ENCODE data around the gene DDX17. TPM values are rescaled to one million over a fixed set of nuclear protein-coding genes. Genes with fewer than 3 reads are reported as not detected.

DDX17 gene
- polyA plus RNA-seq, 1 donor (not counting 4 experiments of a cell fraction or from before 2014, with no cell fraction given): 270 TPM

DNA sequence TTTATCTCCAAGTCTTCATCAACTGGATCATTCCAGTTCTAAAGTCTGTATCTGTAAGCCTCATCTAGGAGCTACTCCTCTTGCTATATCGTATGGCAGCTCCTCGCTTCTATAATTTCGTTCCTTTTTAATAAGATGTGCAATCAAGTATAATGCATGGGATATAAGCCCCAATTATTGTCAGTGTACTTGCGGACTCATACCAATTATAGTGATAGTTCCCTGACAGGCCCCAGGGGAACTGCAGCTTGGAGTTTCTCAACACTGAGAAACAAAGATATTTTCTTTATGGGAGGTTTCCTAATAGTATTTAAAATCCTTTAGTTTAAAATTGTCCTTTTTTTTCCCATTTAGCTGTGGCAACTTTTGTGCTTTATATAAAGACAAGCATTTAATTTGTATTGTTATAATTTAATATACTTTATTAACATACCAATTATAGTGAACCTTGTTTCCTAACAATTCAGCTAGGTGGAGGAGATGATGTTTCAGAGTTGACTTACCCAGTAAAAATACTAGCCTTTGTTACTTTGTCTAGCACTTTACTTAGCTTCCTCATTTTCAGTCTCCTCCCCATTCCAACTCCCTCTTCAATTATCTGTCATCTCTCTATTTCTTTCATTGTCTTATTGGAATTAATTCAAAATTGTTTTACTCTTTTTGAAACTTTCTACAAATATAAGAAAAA, 25.3 kb upstream of the DDX17 start:
- Histone ChIP-seq H4K20me1 (ENCODE audit: control insufficient read depth, extremely low read depth, insufficient read depth, low read length) (no peaks in the 10 kb centered on the region), H3K9me1 (ENCODE audit: control insufficient read depth, extremely low read depth, insufficient read depth, low read length) (no peaks in the 10 kb centered on the region), H3K4me1 (ENCODE audit: control insufficient read depth, extremely low read depth, insufficient read depth, low read length) (no peaks in the 10 kb centered on the region), H3K4me2 (ENCODE audit: control insufficient read depth, extremely low read depth, insufficient read depth, low read depth, low read length) (no peak overlapping the region), H3K36me3 (ENCODE audit: control insufficient read depth in 2 of 2, extremely low read depth in 1 of 2, insufficient read depth in 2 of 2, low read length in 2 of 2) (no peaks in the 10 kb centered on the region), H3K27ac (ENCODE audit: control insufficient read depth, insufficient read depth, low read length) (no peak overlapping the region), H3K9ac (ENCODE audit: control insufficient read depth, extremely low read depth, insufficient read depth, low read length) (no peak overlapping the region), H2AFZ (ENCODE audit: control insufficient read depth, low read length) (no peak overlapping the region), H3K27me3 (ENCODE audit: control insufficient read depth, extremely low read depth, insufficient read depth, low read length) (no peaks in the 10 kb centered on the region), H3K79me2 (ENCODE audit: control insufficient read depth, insufficient read depth, low read length) (no peaks in the 10 kb centered on the region), H3K4me3 (ENCODE audit: control insufficient read depth in 2 of 3, extremely low read depth in 1 of 3, insufficient read depth in 2 of 3, low read depth in 1 of 3, low read length in 3 of 3) (no peak overlapping the region), H3K9me3 (ENCODE audit: control insufficient read depth, low read depth, low read length) (no peaks in the 10 kb centered on the region)
- TF ChIP-seq EZH2 (IDR thresholded peaks at IDR 0.05; ENCODE audit: low read length) (no peak), CTCF (optimal IDR thresholded peaks at IDR 0.05 in 1 of 3, IDR thresholded peaks at IDR 0.05 in 1 of 3, conservative IDR thresholded peaks at IDR 0.05 in 1 of 3; ENCODE audit: extremely low read depth in 1 of 3, insufficient read depth in 2 of 3, low read length in 3 of 3) (no peak)
- DNase-seq (ENCODE audit: low read depth, low spot score): no peak
- dilution Hi-C loops (cut with MboI; ENCODE audit: extremely low pct_ligation_motif_present, low sequenced_read_pairs): no loop called here
- no peak for FAIRE-seq

DNA sequence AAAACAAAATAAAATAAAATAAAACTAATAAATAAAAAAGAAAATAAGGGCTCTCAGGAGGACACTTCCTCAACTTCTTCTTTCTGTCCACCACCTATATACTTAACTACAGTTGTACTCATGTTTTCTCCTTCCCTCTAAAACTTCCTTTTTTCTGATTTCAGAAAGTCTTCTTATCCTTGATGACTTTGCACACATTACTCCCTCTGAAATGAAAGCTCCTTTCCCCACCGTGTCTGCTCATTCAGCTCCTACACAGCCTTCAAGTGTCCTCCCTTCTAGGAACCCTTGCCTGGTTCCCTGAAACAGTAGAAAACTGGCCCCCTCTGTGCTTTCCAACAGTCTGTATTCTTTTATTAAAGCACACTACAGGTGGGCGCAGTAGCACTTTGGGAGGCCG, 18.3 kb upstream of the DDX17 start:
- no peak overlapping the region for H2AFZ ChIP-seq (ENCODE audit: control insufficient read depth, low read length)
- no peak overlapping the region for H3K4me3 ChIP-seq (ENCODE audit: control insufficient read depth in 2 of 3, extremely low read depth in 1 of 3, insufficient read depth in 2 of 3, low read depth in 1 of 3, low read length in 3 of 3)
- no peak for FAIRE-seq
- H3K79me2 ChIP-seq (ENCODE audit: control insufficient read depth, insufficient read depth, low read length): no peaks in the 10 kb centered on the region
- no peak overlapping the region for H3K9ac ChIP-seq (ENCODE audit: control insufficient read depth, extremely low read depth, insufficient read depth, low read length)
- no peaks in the 10 kb centered on the region for H3K9me1 ChIP-seq (ENCODE audit: control insufficient read depth, extremely low read depth, insufficient read depth, low read length)
- H3K4me2 ChIP-seq (ENCODE audit: control insufficient read depth, extremely low read depth, insufficient read depth, low read depth, low read length): no peak overlapping the region
- no peaks in the 10 kb centered on the region for H4K20me1 ChIP-seq (ENCODE audit: control insufficient read depth, extremely low read depth, insufficient read depth, low read length)
- DNase-seq (ENCODE audit: low read depth, low spot score): no peak
- H3K36me3 ChIP-seq (ENCODE audit: control insufficient read depth in 2 of 2, extremely low read depth in 1 of 2, insufficient read depth in 2 of 2, low read length in 2 of 2): no peaks in the 10 kb centered on the region
- H3K9me3 ChIP-seq (ENCODE audit: control insufficient read depth, low read depth, low read length): no peaks in the 10 kb centered on the region
- TF ChIP-seq CTCF (optimal IDR thresholded peaks at IDR 0.05 in 1 of 3, IDR thresholded peaks at IDR 0.05 in 1 of 3, conservative IDR thresholded peaks at IDR 0.05 in 1 of 3; ENCODE audit: extremely low read depth in 1 of 3, insufficient read depth in 2 of 3, low read length in 3 of 3): no peak
- no peak for TF ChIP-seq EZH2 (IDR thresholded peaks at IDR 0.05; ENCODE audit: low read length)
- H3K27ac ChIP-seq (ENCODE audit: control insufficient read depth, insufficient read depth, low read length): no peak overlapping the region
- H3K27me3 ChIP-seq (ENCODE audit: control insufficient read depth, extremely low read depth, insufficient read depth, low read length): no peaks in the 10 kb centered on the region
- no peaks in the 10 kb centered on the region for H3K4me1 ChIP-seq (ENCODE audit: control insufficient read depth, extremely low read depth, insufficient read depth, low read length)
- dilution Hi-C loops (cut with MboI; ENCODE audit: extremely low pct_ligation_motif_present, low sequenced_read_pairs): no loop called here

All from keratinocyte (primary cell).